Measurements from ENCODE around the gene OGFR.

Gene OGFR

DNA sequence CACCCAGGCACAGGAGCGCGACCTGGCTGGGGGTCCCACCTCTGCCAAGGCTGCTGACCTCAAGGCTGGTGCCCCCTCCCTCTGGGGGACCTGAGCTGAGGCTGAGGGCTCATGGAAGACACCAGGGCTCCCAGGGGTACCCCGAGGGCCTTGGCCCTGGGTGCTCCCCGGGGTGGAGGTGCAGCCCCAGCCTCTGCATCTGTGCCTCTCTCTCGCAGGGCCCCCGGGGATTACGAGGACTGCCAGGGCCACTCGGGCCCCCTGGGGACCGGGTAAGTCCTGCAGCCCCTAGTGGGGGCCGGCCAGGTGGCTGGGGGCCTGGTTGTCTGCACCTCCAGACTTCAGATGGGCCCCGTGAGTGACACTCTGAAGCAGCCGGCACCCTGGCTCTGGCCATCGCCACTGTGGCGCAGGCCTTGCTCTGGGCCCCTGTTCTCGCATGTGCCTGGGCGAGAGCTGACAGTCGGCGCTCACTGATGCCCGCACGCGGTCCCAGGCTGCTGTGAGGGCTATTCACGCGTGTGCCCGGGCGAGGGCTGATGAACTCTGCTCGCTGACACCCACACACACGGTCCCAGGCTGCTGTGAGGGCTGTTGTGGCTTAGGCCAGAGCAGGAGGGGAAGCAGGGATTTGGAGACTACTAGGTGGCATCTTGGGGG lies 21.5 kb downstream of the OGFR start:
- H3K27me3 Mint-ChIP-seq (ENCODE audit: low read depth, poor library complexity), result no peaks in the 10 kb centered on the region
- H3K9me3 Mint-ChIP-seq, result no peaks in the 10 kb centered on the region
- H3K36me3 Mint-ChIP-seq (ENCODE audit: low read depth), result no peaks in the 10 kb centered on the region
- H3K27ac Mint-ChIP-seq, result no peak overlapping the region
- no peak for DNase-seq
- no peak overlapping the region for H3K4me3 Mint-ChIP-seq
- TF ChIP-seq, protein P1, sequence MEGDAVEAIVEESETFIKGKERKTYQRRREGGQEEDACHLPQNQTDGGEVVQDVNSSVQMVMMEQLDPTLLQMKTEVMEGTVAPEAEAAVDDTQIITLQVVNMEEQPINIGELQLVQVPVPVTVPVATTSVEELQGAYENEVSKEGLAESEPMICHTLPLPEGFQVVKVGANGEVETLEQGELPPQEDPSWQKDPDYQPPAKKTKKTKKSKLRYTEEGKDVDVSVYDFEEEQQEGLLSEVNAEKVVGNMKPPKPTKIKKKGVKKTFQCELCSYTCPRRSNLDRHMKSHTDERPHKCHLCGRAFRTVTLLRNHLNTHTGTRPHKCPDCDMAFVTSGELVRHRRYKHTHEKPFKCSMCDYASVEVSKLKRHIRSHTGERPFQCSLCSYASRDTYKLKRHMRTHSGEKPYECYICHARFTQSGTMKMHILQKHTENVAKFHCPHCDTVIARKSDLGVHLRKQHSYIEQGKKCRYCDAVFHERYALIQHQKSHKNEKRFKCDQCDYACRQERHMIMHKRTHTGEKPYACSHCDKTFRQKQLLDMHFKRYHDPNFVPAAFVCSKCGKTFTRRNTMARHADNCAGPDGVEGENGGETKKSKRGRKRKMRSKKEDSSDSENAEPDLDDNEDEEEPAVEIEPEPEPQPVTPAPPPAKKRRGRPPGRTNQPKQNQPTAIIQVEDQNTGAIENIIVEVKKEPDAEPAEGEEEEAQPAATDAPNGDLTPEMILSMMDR (IDR thresholded peaks at IDR 0.05), result no peak
- H3K4me1 Mint-ChIP-seq, result peaks cover 14% of the 10 kb centered on the region

DNA sequence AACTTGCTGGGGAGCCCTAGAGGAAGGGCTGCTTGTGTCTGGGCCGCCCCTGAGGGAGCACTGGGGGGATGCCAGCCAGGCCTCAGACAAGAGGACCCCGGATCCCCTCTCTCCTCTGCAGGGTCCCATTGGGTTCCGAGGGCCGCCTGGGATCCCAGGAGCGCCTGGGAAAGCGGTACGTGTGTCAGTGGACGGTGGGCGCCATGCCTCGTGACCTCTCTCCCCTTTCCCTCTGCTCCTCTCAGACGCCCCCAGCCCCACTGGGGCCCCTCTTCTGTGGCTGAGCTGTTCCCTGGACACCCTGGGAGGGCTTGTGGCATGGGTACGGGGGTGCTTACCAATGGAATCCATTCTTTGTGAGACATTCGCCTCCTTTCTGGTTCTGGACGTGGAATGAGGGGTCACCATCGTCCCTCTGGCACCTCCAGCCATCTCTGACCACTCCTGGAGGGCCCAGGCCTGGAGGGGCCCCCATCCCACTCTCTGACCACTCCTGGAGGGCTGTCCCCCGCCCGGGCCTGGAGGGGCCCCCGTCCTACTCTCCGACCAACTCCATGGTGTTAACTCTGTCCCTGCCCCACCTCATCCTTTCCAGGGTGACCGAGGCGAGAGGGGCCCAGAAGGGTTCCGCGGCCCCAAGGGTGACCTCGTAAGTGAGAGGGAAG lies 22.1 kb downstream of the OGFR start:
- Mint-ChIP-seq H3K9me3 (no peaks in the 10 kb centered on the region), H3K36me3 (ENCODE audit: low read depth) (no peaks in the 10 kb centered on the region), H3K4me3 (no peak overlapping the region), H3K27ac (no peak overlapping the region), H3K27me3 (ENCODE audit: low read depth, poor library complexity) (no peaks in the 10 kb centered on the region), H3K4me1 (peaks cover 18% of the 10 kb centered on the region)
- DNase-seq, result no peak
- TF ChIP-seq, protein P1 (IDR thresholded peaks at IDR 0.05), result no peak

DNA sequence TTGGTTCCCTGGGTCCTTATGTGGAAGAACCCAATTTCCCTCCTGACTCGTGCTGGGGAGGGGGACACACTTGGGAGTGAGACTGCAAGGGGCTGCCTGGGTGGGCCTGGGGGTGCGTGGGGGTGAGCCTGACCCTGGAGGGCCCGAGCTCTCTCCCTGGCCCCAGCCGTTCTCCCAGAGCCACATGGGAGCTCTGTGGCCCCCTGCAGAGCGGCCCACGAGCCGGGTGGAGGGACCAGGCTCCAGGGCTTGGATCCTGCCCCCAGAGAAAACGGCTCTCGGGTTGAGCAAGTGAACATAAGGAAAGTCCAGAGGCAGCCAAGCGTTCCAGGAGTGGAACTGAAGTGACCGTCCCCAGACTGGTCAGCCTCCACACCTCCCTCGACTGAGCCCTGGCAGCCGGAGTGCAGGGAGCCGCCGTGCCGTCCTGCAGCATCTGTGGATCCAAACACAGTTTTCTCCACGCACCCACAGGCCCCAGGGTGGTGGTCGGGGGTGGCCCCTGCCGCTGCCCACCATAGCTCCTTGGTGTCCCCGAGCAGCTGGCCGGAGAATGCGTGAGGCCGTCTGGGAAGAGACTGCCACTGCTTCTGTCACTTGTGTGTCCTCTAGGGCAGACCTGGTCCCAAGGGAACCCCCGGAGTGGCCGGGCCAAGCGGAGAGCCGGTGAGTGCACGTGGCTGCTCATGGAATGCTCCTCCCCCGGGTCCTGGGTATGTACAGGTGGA lies 22.8 kb downstream of the OGFR start:
- TF ChIP-seq, protein P1 (IDR thresholded peaks at IDR 0.05), result no peak
- no peaks in the 10 kb centered on the region for H3K36me3 Mint-ChIP-seq (ENCODE audit: low read depth)
- H3K27me3 Mint-ChIP-seq (ENCODE audit: low read depth, poor library complexity), result no peaks in the 10 kb centered on the region
- no peak for DNase-seq
- no peak overlapping the region for H3K27ac Mint-ChIP-seq
- H3K4me1 Mint-ChIP-seq, result peaks cover 24% of the 10 kb centered on the region
- H3K4me3 Mint-ChIP-seq, result no peak overlapping the region
- H3K9me3 Mint-ChIP-seq, result no peaks in the 10 kb centered on the region

DNA sequence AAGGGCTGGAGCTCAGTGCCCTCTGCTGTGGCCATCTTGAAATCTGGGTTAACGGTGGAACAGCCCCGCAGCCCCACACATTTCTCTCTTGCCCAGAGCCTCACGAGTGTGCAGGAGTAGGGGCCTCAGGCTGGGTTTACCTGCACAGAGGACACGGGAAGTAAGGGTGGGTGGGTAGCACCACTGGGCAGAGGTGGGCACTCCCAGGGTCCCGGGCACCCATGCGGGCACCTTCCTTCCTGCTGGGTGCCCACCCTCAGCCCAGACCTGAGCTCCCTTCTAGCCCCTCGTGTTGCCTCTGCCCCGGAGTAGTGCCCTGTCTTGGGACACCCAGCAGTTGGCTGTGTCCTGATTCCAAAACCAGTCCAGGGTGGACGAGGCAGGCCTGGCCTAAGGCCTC lies 23.4 kb downstream of the OGFR start:
- TF ChIP-seq, protein P1 (IDR thresholded peaks at IDR 0.05), result no peak
- Mint-ChIP-seq H3K9me3 (no peaks in the 10 kb centered on the region), H3K4me3 (no peak overlapping the region), H3K27me3 (ENCODE audit: low read depth, poor library complexity) (no peaks in the 10 kb centered on the region), H3K27ac (no peak overlapping the region), H3K36me3 (ENCODE audit: low read depth) (no peaks in the 10 kb centered on the region), H3K4me1 (peaks cover 26% of the 10 kb centered on the region)
- no peak for DNase-seq

DNA sequence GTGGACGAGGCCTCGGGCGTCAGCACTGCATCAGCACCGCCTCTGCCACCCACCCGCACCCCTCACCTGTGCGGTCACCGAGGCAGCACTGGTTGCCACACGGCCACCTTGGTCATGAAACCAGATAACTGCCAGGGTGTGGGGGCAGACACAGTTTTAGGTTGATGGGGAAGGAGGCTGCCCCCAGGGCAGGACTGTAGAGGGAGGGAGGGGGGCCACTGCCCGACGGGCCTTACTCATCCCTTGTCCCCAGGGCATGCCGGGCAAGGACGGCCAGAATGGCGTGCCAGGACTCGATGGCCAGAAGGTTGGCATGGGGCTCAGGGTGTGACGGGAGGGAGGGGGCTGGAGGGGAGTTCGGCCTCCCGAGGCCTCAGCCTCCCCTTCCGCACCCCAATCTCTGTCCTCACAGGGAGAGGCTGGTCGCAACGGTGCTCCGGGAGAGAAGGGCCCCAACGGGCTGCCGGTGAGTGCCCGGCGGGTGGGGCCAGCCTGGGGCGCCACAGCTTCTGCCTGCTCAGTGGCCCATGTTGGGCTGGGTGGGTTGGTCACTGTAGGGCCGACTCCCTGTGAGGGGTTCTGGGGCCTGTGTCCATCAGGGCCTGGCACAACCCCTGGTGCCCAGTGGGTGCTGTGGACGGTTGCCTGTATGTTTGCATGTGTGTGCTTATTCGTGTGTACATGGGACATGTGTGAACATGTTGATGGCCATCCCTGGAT lies 24.0 kb downstream of the OGFR start:
- no peak for DNase-seq
- no peaks in the 10 kb centered on the region for H3K27me3 Mint-ChIP-seq (ENCODE audit: low read depth, poor library complexity)
- no peaks in the 10 kb centered on the region for H3K36me3 Mint-ChIP-seq (ENCODE audit: low read depth)
- H3K4me3 Mint-ChIP-seq, result no peak overlapping the region
- H3K4me1 Mint-ChIP-seq, result peaks cover 22% of the 10 kb centered on the region
- H3K9me3 Mint-ChIP-seq, result no peaks in the 10 kb centered on the region
- TF ChIP-seq, protein P1 (IDR thresholded peaks at IDR 0.05), result no peak
- H3K27ac Mint-ChIP-seq, result no peak overlapping the region
